Measurements from ENCODE around the gene BMPR1A. TPM values are rescaled to one million over a fixed set of nuclear protein-coding genes. Genes with fewer than 3 reads are reported as not detected.

Gene BMPR1A
- total RNA-seq, 5 donors from 2014 or later (not counting 1 experiment from before 2014, with no cell fraction given) = 7.8 to 15.0 (median 11.4) TPM

DNA sequence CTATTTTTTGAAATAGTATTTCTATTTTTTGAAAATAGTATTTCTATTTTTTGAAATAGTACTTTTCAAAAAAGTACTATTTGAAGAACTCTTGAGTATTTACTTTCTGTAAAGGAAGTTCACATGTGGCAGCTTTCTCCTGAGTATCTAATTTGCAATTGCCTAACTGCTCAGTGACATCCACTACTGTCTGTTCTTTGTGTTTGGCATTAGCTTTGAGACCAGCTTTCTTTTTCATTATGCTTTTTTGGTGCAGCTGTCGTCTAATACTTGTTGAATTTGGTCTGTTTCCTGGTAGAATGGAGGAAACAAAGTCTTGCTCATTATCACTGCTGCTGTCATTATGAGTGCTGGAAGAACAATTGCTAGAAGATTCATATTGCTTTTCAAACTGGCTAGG lies 99.1 kb downstream of the BMPR1A start:
- POLR2A ChIA-PET = no interaction called here
- Histone ChIP-seq H3K27ac (ENCODE audit: low read length) (no peak overlapping the region), H3K4me1 (ENCODE audit: control insufficient read depth in 1 of 2, extremely low read depth in 1 of 2, insufficient read depth in 2 of 2, low read length in 2 of 2) (no peaks in the 10 kb centered on the region), H3K27me3 (replicated peaks in 1 of 2; ENCODE audit: control insufficient read depth in 2 of 2, extremely low read depth in 1 of 2, insufficient read depth in 2 of 2, low read length in 1 of 2) (no peaks in the 10 kb centered on the region), H3K4me3 (ENCODE audit: control insufficient read depth in 1 of 2, extremely low read depth in 1 of 2, low read length in 1 of 2) (no peak overlapping the region), H3K9me3 (no peaks in the 10 kb centered on the region), H3K36me3 (ENCODE audit: control insufficient read depth in 2 of 2, extremely low read depth in 1 of 2, insufficient read depth in 1 of 2, low read length in 1 of 2) (no peaks in the 10 kb centered on the region)
- ATAC-seq (replicated peaks in 1 of 4) (no peak), DNase-seq (no peak)
- Mint-ChIP-seq H3K9me3 (peaks cover 0 to 5% (median 4%) of the 10 kb centered on the region in 3 donors), H3K4me3 (no peak overlapping the region), H3K4me1 (no peaks in the 10 kb centered on the region), H3K36me3 (peaks cover 17% of the 10 kb centered on the region), H3K27me3 (no peaks in the 10 kb centered on the region), H3K27ac (no peak overlapping the region)
- CTCF ChIA-PET = no interaction called here
- no CpG with 5 or more reads among the region's 1 CpG for WGBS (ENCODE audit: insufficient coverage)

DNA sequence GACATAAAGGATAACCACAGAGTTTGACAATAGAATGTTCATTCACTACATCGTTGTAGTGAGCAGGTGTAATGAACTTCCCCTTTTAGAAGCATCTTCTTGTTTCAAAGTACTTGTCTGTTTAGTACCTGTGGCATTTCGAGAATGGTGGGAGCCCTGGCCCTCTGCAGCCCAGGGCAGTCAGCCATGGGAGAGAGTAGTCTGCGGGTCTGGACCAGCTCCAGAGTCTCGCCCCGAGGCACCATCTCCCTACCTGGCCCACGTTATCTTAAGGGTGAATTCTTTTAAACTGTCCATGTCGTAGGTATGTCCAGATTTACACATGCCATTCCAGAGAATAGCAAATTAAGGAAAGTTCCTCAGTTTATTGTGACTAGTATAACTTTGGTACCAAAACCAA lies 99.7 kb downstream of the BMPR1A start:
- WGBS (ENCODE audit: insufficient coverage) = 100% methylated on average over 4 of the region's 7 CpGs

DNA sequence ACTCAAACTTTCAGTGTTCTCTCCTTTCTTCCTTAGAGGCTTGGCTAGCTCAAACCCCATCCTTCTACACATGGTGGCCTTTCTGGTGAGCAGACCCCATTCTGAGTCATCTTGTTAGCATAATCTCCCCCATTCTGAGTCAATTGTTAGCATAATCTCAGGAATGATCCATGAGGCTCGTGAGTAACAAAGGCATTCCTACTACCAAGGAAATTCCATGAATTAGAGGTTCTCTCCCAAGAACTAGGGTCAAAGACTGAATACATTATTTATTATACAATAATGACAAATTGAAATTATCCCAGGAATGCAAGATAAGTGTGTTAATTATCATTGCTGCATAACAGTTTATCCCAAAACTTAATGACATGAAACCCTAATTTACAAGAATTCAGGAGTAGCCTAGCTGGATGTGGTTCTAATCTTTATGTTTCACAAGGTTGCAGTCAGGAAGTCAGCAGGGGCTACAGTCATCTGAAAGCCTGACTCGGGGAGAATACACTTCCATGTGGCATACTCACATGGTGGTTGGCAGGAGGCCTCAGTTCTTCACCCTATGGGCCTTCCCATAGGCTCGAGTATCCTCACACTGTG lies 100.8 kb downstream of the BMPR1A start:
- H3K4me1 Mint-ChIP-seq = no peaks in the 10 kb centered on the region
- no peaks in the 10 kb centered on the region for H3K27me3 ChIP-seq (replicated peaks in 1 of 2; ENCODE audit: control insufficient read depth in 2 of 2, extremely low read depth in 1 of 2, insufficient read depth in 2 of 2, low read length in 1 of 2)
- H3K4me1 ChIP-seq (ENCODE audit: control insufficient read depth in 1 of 2, extremely low read depth in 1 of 2, insufficient read depth in 2 of 2, low read length in 2 of 2) = no peaks in the 10 kb centered on the region
- H3K9me3 Mint-ChIP-seq = peaks cover 0 to 5% (median 4%) of the 10 kb centered on the region in 3 donors
- no peak overlapping the region for H3K4me3 Mint-ChIP-seq
- H3K9me3 ChIP-seq = no peaks in the 10 kb centered on the region
- H3K36me3 ChIP-seq (ENCODE audit: control insufficient read depth in 2 of 2, extremely low read depth in 1 of 2, insufficient read depth in 1 of 2, low read length in 1 of 2) = no peaks in the 10 kb centered on the region
- H3K27me3 Mint-ChIP-seq = no peaks in the 10 kb centered on the region
- no peak overlapping the region for H3K27ac ChIP-seq (ENCODE audit: low read length)
- ChIA-PET POLR2A (interaction anchor here in 1 of 2 donors (0.6 kb wide), 1 partner anchor 21 kb away, joined by 7 read pairs; no protein-coding TSS in a partner anchor), CTCF (interaction anchor here in 1 of 2 donors (0.6 kb wide), 1 partner anchor 31 kb away, joined by 5 read pairs; no protein-coding TSS in a partner anchor)
- H3K4me3 ChIP-seq (ENCODE audit: control insufficient read depth in 1 of 2, extremely low read depth in 1 of 2, low read length in 1 of 2) = no peak overlapping the region
- 76% methylated on average over 2 of the region's 3 CpGs for WGBS (ENCODE audit: insufficient coverage)
- no peak overlapping the region for H3K27ac Mint-ChIP-seq
- DNase-seq (no peak), ATAC-seq (replicated peaks in 1 of 4) (no peak)
- H3K36me3 Mint-ChIP-seq = peaks cover 11% of the 10 kb centered on the region

More for the DNA sequence above, 99.7 kb downstream of the BMPR1A start:
- DNase-seq (no peak), ATAC-seq (replicated peaks in 1 of 4) (no peak)
- H3K4me3 Mint-ChIP-seq = no peak overlapping the region
- Histone ChIP-seq H3K27ac (ENCODE audit: low read length) (no peak overlapping the region), H3K4me3 (ENCODE audit: control insufficient read depth in 1 of 2, extremely low read depth in 1 of 2, low read length in 1 of 2) (no peak overlapping the region), H3K27me3 (replicated peaks in 1 of 2; ENCODE audit: control insufficient read depth in 2 of 2, extremely low read depth in 1 of 2, insufficient read depth in 2 of 2, low read length in 1 of 2) (no peaks in the 10 kb centered on the region), H3K4me1 (ENCODE audit: control insufficient read depth in 1 of 2, extremely low read depth in 1 of 2, insufficient read depth in 2 of 2, low read length in 2 of 2) (no peaks in the 10 kb centered on the region), H3K36me3 (ENCODE audit: control insufficient read depth in 2 of 2, extremely low read depth in 1 of 2, insufficient read depth in 1 of 2, low read length in 1 of 2) (no peaks in the 10 kb centered on the region), H3K9me3 (no peaks in the 10 kb centered on the region)
- CTCF ChIA-PET = no interaction called here
- POLR2A ChIA-PET = no interaction called here
- peaks cover 17% of the 10 kb centered on the region for H3K36me3 Mint-ChIP-seq
- no peak overlapping the region for H3K27ac Mint-ChIP-seq
- H3K4me1 Mint-ChIP-seq = no peaks in the 10 kb centered on the region
- H3K9me3 Mint-ChIP-seq = peaks cover 0 to 5% (median 4%) of the 10 kb centered on the region in 3 donors
- no peaks in the 10 kb centered on the region for H3K27me3 Mint-ChIP-seq

DNA sequence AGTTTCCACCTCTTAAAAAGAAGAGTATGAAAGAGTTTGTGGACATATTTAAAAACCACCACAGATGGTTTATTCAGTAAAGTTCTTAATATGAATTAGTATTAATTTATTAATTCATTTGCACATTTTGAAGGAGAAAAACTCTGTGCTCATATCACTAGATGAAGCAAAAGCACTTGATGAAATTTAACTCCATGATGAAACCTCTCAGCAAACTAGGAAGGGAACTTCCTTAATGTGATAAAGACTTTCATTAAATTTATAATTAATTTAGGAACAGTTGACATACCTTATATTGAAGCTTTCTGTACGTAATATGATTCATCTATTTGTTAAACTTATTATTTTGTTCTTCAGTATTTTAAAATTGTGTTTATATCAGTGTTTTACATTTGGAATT lies 101.6 kb downstream of the BMPR1A start:
- H3K27me3 Mint-ChIP-seq = no peaks in the 10 kb centered on the region
- peaks cover 0 to 5% (median 4%) of the 10 kb centered on the region in 3 donors for H3K9me3 Mint-ChIP-seq
- ATAC-seq (replicated peaks in 1 of 4) (no peak), DNase-seq (no peak)
- no peak overlapping the region for H3K4me3 ChIP-seq (ENCODE audit: control insufficient read depth in 1 of 2, extremely low read depth in 1 of 2, low read length in 1 of 2)
- H3K36me3 ChIP-seq (ENCODE audit: control insufficient read depth in 2 of 2, extremely low read depth in 1 of 2, insufficient read depth in 1 of 2, low read length in 1 of 2) = no peaks in the 10 kb centered on the region
- ChIA-PET CTCF (no interaction called here), POLR2A (no interaction called here)
- H3K4me3 Mint-ChIP-seq = no peak overlapping the region
- no peaks in the 10 kb centered on the region for H3K9me3 ChIP-seq
- H3K4me1 ChIP-seq (ENCODE audit: control insufficient read depth in 1 of 2, extremely low read depth in 1 of 2, insufficient read depth in 2 of 2, low read length in 2 of 2) = no peaks in the 10 kb centered on the region
- no peaks in the 10 kb centered on the region for H3K4me1 Mint-ChIP-seq
- H3K27ac Mint-ChIP-seq = no peak overlapping the region
- no peaks in the 10 kb centered on the region for H3K27me3 ChIP-seq (replicated peaks in 1 of 2; ENCODE audit: control insufficient read depth in 2 of 2, extremely low read depth in 1 of 2, insufficient read depth in 2 of 2, low read length in 1 of 2)
- H3K27ac ChIP-seq (ENCODE audit: low read length) = no peak overlapping the region
- peaks cover 4% of the 10 kb centered on the region for H3K36me3 Mint-ChIP-seq
- WGBS (ENCODE audit: insufficient coverage) = no CpG with 5 or more reads among the region's 1 CpG

DNA sequence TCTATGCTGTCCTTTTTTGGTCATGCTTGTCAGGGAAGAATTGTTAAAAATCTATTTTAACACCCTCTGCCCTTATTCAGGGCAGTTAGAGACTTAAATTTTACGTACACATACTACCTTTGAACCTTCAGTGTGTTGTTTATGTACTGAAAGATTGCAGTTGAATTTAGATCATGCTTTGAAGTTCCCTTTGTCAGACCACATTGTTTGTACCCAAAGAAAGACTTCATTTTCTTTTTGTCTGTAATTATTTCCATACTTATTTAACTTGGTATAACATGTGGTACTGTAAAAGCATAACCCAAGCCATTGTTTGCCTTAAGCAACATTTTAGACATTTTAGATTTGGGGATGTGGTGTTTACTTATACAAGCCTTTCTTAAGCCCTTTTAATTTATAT lies 104.9 kb downstream of the BMPR1A start:
- Mint-ChIP-seq H3K36me3 (no peaks in the 10 kb centered on the region), H3K4me3 (no peak overlapping the region), H3K27me3 (no peaks in the 10 kb centered on the region), H3K27ac (no peak overlapping the region), H3K4me1 (no peaks in the 10 kb centered on the region), H3K9me3 (no peaks in the 10 kb centered on the region)
- ChIA-PET CTCF (no interaction called here), POLR2A (no interaction called here)
- DNase-seq = no peak
- Histone ChIP-seq H3K27me3 (replicated peaks in 1 of 2; ENCODE audit: control insufficient read depth in 2 of 2, extremely low read depth in 1 of 2, insufficient read depth in 2 of 2, low read length in 1 of 2) (no peaks in the 10 kb centered on the region), H3K4me3 (ENCODE audit: control insufficient read depth in 1 of 2, extremely low read depth in 1 of 2, low read length in 1 of 2) (no peak overlapping the region), H3K36me3 (ENCODE audit: control insufficient read depth in 2 of 2, extremely low read depth in 1 of 2, insufficient read depth in 1 of 2, low read length in 1 of 2) (no peaks in the 10 kb centered on the region), H3K27ac (ENCODE audit: low read length) (no peak overlapping the region), H3K9me3 (no peaks in the 10 kb centered on the region), H3K4me1 (ENCODE audit: control insufficient read depth in 1 of 2, extremely low read depth in 1 of 2, insufficient read depth in 2 of 2, low read length in 2 of 2) (no peaks in the 10 kb centered on the region)
- ATAC-seq (replicated peaks in 1 of 4) = no peak
- no CpG with 5 or more reads among the region's 1 CpG for WGBS (ENCODE audit: insufficient coverage)

DNA sequence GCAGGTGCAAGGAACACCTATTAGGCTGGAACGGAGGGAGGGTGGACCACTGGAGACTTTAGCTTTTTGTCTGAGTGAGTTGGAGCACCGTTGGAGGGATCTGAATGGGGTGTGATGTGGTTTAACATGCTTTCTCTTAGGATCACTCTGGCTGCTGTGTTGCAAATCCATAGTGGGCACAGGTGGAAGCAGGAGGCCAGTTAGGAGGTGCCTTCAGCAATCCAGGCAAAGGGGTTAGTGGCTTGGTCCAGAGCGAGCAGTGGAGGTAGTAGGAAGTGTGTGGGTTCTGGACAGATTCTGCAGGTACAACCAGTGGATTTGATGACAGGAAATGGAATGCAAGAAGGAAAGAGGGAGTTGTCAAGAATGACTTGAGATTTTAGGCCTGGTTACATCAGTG lies 106.0 kb downstream of the BMPR1A start:
- ATAC-seq (replicated peaks in 1 of 4) (no peak), DNase-seq (no peak)
- H3K36me3 Mint-ChIP-seq = no peaks in the 10 kb centered on the region
- no peaks in the 10 kb centered on the region for H3K27me3 Mint-ChIP-seq
- no peak overlapping the region for H3K27ac ChIP-seq (ENCODE audit: low read length)
- no peak overlapping the region for H3K27ac Mint-ChIP-seq
- ChIA-PET POLR2A (no interaction called here), CTCF (no interaction called here)
- H3K4me1 Mint-ChIP-seq = no peaks in the 10 kb centered on the region
- no peaks in the 10 kb centered on the region for H3K9me3 ChIP-seq
- peaks cover 0 to 2% of the 10 kb centered on the region in 2 experiments for H3K27me3 ChIP-seq (replicated peaks in 1 of 2; ENCODE audit: control insufficient read depth in 2 of 2, extremely low read depth in 1 of 2, insufficient read depth in 2 of 2, low read length in 1 of 2)
- no peaks in the 10 kb centered on the region for H3K36me3 ChIP-seq (ENCODE audit: control insufficient read depth in 2 of 2, extremely low read depth in 1 of 2, insufficient read depth in 1 of 2, low read length in 1 of 2)
- no peaks in the 10 kb centered on the region for H3K4me1 ChIP-seq (ENCODE audit: control insufficient read depth in 1 of 2, extremely low read depth in 1 of 2, insufficient read depth in 2 of 2, low read length in 2 of 2)
- no peak overlapping the region for H3K4me3 ChIP-seq (ENCODE audit: control insufficient read depth in 1 of 2, extremely low read depth in 1 of 2, low read length in 1 of 2)
- 92% methylated on average over 3 of the region's 3 CpGs for WGBS (ENCODE audit: insufficient coverage)
- no peaks in the 10 kb centered on the region for H3K9me3 Mint-ChIP-seq
- no peak overlapping the region for H3K4me3 Mint-ChIP-seq

All from T-cell (primary cell).